GM23338 (cell line): Measurements from ENCODE around the gene ARHGEF1. TPM values are rescaled to one million over a fixed set of nuclear protein-coding genes. Genes with fewer than 3 reads are reported as not detected.
A peak's percentile ranks its signal among the peaks of the same experiment; 100 is the strongest.

Experiments used
- ATAC-seq: fragments of 200-7000 bp; cut with Tn5 transposase; 3 replicates; pipeline ENCODE4 v1.9.1; 2020
- DNase-seq: peaks from one replicate; pipeline ENCODE4 v3.0.0-alpha.2; 2015; ENCODE audit warnings: low spot score
- H2AFZ ChIP-seq: fragments of 200-600 bp; sonication (generic); 2 replicates; pipeline ENCODE4 v1.8.0; 2016; ENCODE audit warnings: antibody characterized with exemption, mild to moderate bottlenecking, moderate library complexity
- H3F3A ChIP-seq: fragments of 200-600 bp; sonication (generic); replicated peaks from 2 replicates; pipeline ENCODE4 v1.8.0; 2017; ENCODE audit warnings: antibody characterized with exemption, mixed run types, low read depth
- H3K27ac ChIP-seq: fragments of 200-600 bp; sonication (generic); 2 replicates; pipeline ENCODE4 v1.6.1; 2016; ENCODE audit warnings: low read depth
- H3K27me3 ChIP-seq: fragments of 200-600 bp; sonication (generic); 2 replicates; pipeline ENCODE4 v1.8.0; 2016; ENCODE audit warnings: mild to moderate bottlenecking, mixed run types, moderate library complexity; ENCODE audit not compliant: insufficient read depth
- H3K36me3 ChIP-seq: fragments of 200-600 bp; sonication (generic); 2 replicates; pipeline ENCODE4 v1.8.0; 2016; ENCODE audit warnings: mild to moderate bottlenecking; ENCODE audit not compliant: insufficient read depth
- H3K4me1 ChIP-seq: fragments of 200-600 bp; sonication (generic); 2 replicates; pipeline ENCODE4 v1.8.0; 2016; ENCODE audit warnings: mild to moderate bottlenecking, moderate library complexity; ENCODE audit not compliant: insufficient read depth
- H3K4me2 ChIP-seq: fragments of 200-600 bp; sonication (generic); 2 replicates; pipeline ENCODE4 v1.7.1; 2017; ENCODE audit warnings: mixed run types
- H3K4me3 ChIP-seq: fragments of 200-600 bp; sonication (generic); 2 replicates; pipeline ENCODE4 v1.6.1; 2016; ENCODE audit warnings: mixed run types
- H3K79me2 ChIP-seq: fragments of 200-600 bp; sonication (generic); replicated peaks from 2 replicates; pipeline ENCODE4 v1.8.0; 2017; ENCODE audit warnings: mild to moderate bottlenecking; ENCODE audit not compliant: insufficient read depth
- H3K9me2 ChIP-seq: fragments of 200-600 bp; sonication (generic); 2 replicates; pipeline ENCODE4 v1.8.0; 2017; ENCODE audit not compliant: insufficient read depth
- H4K20me1 ChIP-seq: fragments of 200-600 bp; sonication (generic); replicated peaks from 2 replicates; pipeline ENCODE4 v1.8.0; 2017; ENCODE audit warnings: mild to moderate bottlenecking; ENCODE audit not compliant: insufficient read depth
- H3K27ac Mint-ChIP-seq: 2 replicates; pipeline ENCODE4 v1.8.0; 2020; ENCODE audit warnings: inconsistent platforms, mild to moderate bottlenecking, moderate library complexity, mixed read lengths
- H3K27me3 Mint-ChIP-seq: 3 replicates; pipeline ENCODE4 v1.8.0; 2022; ENCODE audit warnings: low read depth, mild to moderate bottlenecking, moderate library complexity, mixed read lengths, inconsistent platforms; ENCODE audit not compliant: insufficient read depth, poor library complexity
- H3K36me3 Mint-ChIP-seq: 3 replicates; pipeline ENCODE4 v1.8.0; 2021; ENCODE audit warnings: low read depth, mild to moderate bottlenecking, inconsistent platforms, moderate library complexity, mixed read lengths
- H3K4me1 Mint-ChIP-seq: 3 replicates; pipeline ENCODE4 v1.8.0; 2020; ENCODE audit warnings: mild to moderate bottlenecking, inconsistent platforms, mixed read lengths
- H3K4me3 Mint-ChIP-seq: 3 replicates; pipeline ENCODE4 v1.8.0; 2021; ENCODE audit warnings: moderate library complexity, mild to moderate bottlenecking, inconsistent platforms, mixed read lengths
- H3K9me3 Mint-ChIP-seq: 3 replicates; pipeline ENCODE4 v1.8.0; 2020; ENCODE audit warnings: moderate library complexity, mild to moderate bottlenecking, inconsistent platforms, mixed read lengths
- CREB1 ChIP-seq: fragments of 250-450 bp; sonication (Bioruptor Pico); IDR thresholded peaks from 2 replicates; pipeline ENCODE4 v1.5.0; 2020; ENCODE audit warnings: low read depth, mild to moderate bottlenecking, moderate library complexity
- EZH2 ChIP-seq: fragments of 200-600 bp; sonication (generic); IDR thresholded peaks from one replicate; pipeline ENCODE4 v1.8.0; 2017; ENCODE audit warnings: antibody characterized with exemption, mild to moderate bottlenecking, low read depth; ENCODE audit not compliant: unreplicated experiment
- EZH2phosphoT487 ChIP-seq: fragments of 200-600 bp; sonication (generic); IDR thresholded peaks from one replicate; pipeline ENCODE4 v1.8.1; 2018; ENCODE audit warnings: antibody characterized with exemption; ENCODE audit not compliant: unreplicated experiment
- ZNF114 ChIP-seq: fragments of 250-450 bp; sonication (Bioruptor Pico); IDR thresholded peaks from 2 replicates; pipeline ENCODE4 v1.5.0; 2020; ENCODE audit warnings: mild to moderate bottlenecking, moderate library complexity
- long read RNA-seq: library from polyadenylated mRNA; unstranded; transcript quantifications from one replicate; pipeline ENCODE4 v2.0.0, GENCODE V29; 2020; ENCODE audit not compliant: unreplicated experiment
- polyA plus RNA-seq: library from polyadenylated mRNA; unstranded; fragments of >200 nt; fragmentation: Nextera tagmentation; extraction: Ambion mirVana; gene quantifications from 2 replicates; pipeline ENCODE4 v1.2.1, GENCODE V29; 2016
- total RNA-seq: library from RNA; depleted of rRNA; stranded (reverse); fragments of >200 nt; shearing (Covaris generic); gene quantifications from 2 replicates; pipeline ENCODE4 v1.2.3, GENCODE V29; 2014; rRNA removed
- TF ChIP-seq, protein P1 (sequence below): fragments of 250-450 bp; sonication (Bioruptor Pico); IDR thresholded peaks from 2 replicates; pipeline ENCODE4 v1.5.0; 2020; ENCODE audit warnings: mild to moderate bottlenecking, moderate library complexity

ARHGEF1 gene, protein sequence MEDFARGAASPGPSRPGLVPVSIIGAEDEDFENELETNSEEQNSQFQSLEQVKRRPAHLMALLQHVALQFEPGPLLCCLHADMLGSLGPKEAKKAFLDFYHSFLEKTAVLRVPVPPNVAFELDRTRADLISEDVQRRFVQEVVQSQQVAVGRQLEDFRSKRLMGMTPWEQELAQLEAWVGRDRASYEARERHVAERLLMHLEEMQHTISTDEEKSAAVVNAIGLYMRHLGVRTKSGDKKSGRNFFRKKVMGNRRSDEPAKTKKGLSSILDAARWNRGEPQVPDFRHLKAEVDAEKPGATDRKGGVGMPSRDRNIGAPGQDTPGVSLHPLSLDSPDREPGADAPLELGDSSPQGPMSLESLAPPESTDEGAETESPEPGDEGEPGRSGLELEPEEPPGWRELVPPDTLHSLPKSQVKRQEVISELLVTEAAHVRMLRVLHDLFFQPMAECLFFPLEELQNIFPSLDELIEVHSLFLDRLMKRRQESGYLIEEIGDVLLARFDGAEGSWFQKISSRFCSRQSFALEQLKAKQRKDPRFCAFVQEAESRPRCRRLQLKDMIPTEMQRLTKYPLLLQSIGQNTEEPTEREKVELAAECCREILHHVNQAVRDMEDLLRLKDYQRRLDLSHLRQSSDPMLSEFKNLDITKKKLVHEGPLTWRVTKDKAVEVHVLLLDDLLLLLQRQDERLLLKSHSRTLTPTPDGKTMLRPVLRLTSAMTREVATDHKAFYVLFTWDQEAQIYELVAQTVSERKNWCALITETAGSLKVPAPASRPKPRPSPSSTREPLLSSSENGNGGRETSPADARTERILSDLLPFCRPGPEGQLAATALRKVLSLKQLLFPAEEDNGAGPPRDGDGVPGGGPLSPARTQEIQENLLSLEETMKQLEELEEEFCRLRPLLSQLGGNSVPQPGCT
- total RNA-seq: 36.8 and 44.7 TPM in 2 replicates
- 41.3 and 50.8 TPM in 2 replicates for polyA plus RNA-seq
- long read RNA-seq, partial matches to known transcripts: 4 of 11 reads
- long read RNA-seq, other reads (novel, unspliced or antisense): 2 of 11 reads

- peak; percentile 11 for ATAC-seq
- H3K4me3 Mint-ChIP-seq: peak within 1 kb of the TSS; percentile 89
- peaks cover 4% of the 10 kb centered on the region; the same call in 1 of the 3 replicates for H3K9me3 Mint-ChIP-seq
- no peak within 1 kb of the TSS for H3K27ac ChIP-seq
- H3K9me2 ChIP-seq: no peaks in the 10 kb centered on the region
- no peaks in the 10 kb centered on the region for H3K36me3 ChIP-seq
- H3K79me2 ChIP-seq: peaks cover 6% of the 10 kb centered on the region; the same call in 1 of the 2 replicates
- H3K4me1 Mint-ChIP-seq: peaks cover 32% of the 10 kb centered on the region
- peaks cover 28% of the 10 kb centered on the region for H3K4me1 ChIP-seq
- peaks cover 29% of the 10 kb centered on the region for H3K27me3 ChIP-seq
- peak within 1 kb of the TSS; percentile 90 for H2AFZ ChIP-seq
- DNase-seq: peak; percentile 62
- H3K4me3 ChIP-seq: peak within 1 kb of the TSS; percentile 93
- TF ChIP-seq EZH2 (peak; percentile 50), ZNF114 (no peak), EZH2phosphoT487 (no peak), CREB1 (CRISPR knock-in tag) (no peak)
- TF ChIP-seq, protein P1, sequence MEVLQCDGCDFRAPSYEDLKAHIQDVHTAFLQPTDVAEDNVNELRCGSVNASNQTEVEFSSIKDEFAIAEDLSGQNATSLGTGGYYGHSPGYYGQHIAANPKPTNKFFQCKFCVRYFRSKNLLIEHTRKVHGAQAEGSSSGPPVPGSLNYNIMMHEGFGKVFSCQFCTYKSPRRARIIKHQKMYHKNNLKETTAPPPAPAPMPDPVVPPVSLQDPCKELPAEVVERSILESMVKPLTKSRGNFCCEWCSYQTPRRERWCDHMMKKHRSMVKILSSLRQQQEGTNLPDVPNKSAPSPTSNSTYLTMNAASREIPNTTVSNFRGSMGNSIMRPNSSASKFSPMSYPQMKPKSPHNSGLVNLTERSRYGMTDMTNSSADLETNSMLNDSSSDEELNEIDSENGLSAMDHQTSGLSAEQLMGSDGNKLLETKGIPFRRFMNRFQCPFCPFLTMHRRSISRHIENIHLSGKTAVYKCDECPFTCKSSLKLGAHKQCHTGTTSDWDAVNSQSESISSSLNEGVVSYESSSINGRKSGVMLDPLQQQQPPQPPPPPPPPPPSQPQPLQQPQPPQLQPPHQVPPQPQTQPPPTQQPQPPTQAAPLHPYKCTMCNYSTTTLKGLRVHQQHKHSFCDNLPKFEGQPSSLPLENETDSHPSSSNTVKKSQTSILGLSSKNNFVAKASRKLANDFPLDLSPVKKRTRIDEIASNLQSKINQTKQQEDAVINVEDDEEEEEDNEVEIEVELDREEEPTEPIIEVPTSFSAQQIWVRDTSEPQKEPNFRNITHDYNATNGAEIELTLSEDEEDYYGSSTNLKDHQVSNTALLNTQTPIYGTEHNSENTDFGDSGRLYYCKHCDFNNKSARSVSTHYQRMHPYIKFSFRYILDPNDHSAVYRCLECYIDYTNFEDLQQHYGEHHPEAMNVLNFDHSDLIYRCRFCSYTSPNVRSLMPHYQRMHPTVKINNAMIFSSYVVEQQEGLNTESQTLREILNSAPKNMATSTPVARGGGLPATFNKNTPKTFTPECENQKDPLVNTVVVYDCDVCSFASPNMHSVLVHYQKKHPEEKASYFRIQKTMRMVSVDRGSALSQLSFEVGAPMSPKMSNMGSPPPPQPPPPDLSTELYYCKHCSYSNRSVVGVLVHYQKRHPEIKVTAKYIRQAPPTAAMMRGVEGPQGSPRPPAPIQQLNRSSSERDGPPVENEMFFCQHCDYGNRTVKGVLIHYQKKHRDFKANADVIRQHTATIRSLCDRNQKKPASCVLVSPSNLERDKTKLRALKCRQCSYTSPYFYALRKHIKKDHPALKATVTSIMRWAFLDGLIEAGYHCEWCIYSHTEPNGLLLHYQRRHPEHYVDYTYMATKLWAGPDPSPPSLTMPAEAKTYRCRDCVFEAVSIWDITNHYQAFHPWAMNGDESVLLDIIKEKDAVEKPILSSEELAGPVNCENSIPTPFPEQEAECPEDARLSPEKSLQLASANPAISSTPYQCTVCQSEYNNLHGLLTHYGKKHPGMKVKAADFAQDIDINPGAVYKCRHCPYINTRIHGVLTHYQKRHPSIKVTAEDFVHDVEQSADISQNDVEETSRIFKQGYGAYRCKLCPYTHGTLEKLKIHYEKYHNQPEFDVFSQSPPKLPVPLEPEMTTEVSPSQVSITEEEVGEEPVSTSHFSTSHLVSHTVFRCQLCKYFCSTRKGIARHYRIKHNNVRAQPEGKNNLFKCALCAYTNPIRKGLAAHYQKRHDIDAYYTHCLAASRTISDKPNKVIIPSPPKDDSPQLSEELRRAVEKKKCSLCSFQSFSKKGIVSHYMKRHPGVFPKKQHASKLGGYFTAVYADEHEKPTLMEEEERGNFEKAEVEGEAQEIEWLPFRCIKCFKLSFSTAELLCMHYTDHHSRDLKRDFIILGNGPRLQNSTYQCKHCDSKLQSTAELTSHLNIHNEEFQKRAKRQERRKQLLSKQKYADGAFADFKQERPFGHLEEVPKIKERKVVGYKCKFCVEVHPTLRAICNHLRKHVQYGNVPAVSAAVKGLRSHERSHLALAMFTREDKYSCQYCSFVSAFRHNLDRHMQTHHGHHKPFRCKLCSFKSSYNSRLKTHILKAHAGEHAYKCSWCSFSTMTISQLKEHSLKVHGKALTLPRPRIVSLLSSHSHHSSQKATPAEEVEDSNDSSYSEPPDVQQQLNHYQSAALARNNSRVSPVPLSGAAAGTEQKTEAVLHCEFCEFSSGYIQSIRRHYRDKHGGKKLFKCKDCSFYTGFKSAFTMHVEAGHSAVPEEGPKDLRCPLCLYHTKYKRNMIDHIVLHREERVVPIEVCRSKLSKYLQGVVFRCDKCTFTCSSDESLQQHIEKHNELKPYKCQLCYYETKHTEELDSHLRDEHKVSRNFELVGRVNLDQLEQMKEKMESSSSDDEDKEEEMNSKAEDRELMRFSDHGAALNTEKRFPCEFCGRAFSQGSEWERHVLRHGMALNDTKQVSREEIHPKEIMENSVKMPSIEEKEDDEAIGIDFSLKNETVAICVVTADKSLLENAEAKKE (CRISPR knock-in tag): no peak
- H3K36me3 Mint-ChIP-seq: no peaks in the 10 kb centered on the region; the same call in 2 of the 3 replicates
- peaks cover 24% of the 10 kb centered on the region for H3K27me3 Mint-ChIP-seq
- peak within 1 kb of the TSS; percentile 95 for H3K4me2 ChIP-seq
- peaks cover 31% of the 10 kb centered on the region for H3F3A ChIP-seq
- H3K27ac Mint-ChIP-seq: peak within 1 kb of the TSS; percentile 70; the same call in 1 of the 2 replicates
- H4K20me1 ChIP-seq: no peaks in the 10 kb centered on the region
Measured at GRCh38 chr19:41882568-41883462, at the start of gene ARHGEF1. ARHGEF1 (plus strand) TSS chr19:41883184; CDS start chr19:41888083, 4,899 bp downstream.
